ENCODE measurements around the gene CEP164.

DNA sequence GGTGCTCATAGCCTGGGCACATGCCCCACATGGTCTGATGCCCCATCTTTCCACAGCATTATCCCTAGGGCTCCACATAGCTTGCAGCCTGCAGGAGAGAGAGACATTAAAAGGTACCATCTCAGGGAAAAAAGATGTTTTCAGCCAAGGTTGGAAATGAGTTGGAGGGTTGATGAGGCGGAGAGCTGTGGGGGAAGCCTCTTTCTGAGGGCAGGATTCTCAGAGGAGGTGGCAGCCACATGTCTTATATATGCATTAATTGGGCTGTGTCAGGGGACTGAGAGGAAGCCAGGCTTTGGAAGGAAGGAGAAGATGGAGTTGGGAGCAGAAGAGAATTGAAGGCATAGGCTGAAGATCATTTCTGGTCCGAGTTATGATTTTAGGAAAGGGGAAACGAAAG is 57.8 kb downstream of the CEP164 start:
- no peak for TF ChIP-seq POLR2A (IDR thresholded peaks at IDR 0.05; ENCODE audit: control extremely low read depth in 1 of 2, low read depth in 2 of 2, low read length in 2 of 2)
- TF ChIP-seq, protein P1, sequence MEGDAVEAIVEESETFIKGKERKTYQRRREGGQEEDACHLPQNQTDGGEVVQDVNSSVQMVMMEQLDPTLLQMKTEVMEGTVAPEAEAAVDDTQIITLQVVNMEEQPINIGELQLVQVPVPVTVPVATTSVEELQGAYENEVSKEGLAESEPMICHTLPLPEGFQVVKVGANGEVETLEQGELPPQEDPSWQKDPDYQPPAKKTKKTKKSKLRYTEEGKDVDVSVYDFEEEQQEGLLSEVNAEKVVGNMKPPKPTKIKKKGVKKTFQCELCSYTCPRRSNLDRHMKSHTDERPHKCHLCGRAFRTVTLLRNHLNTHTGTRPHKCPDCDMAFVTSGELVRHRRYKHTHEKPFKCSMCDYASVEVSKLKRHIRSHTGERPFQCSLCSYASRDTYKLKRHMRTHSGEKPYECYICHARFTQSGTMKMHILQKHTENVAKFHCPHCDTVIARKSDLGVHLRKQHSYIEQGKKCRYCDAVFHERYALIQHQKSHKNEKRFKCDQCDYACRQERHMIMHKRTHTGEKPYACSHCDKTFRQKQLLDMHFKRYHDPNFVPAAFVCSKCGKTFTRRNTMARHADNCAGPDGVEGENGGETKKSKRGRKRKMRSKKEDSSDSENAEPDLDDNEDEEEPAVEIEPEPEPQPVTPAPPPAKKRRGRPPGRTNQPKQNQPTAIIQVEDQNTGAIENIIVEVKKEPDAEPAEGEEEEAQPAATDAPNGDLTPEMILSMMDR (IDR thresholded peaks at IDR 0.05; ENCODE audit: control extremely low read depth in 1 of 3, insufficient read depth in 1 of 3, low read depth in 1 of 3, low read length in 3 of 3) = no peak
